Measurements from ENCODE around the gene MPDU1.
"Not testable (repeated sequence)": the region's sequence is repeated elsewhere in the genome, so short reads cannot be mapped to it uniquely, and the experiment has no call there.

MPDU1 gene

GRCh38 chr17:7614425-7615264 lies 31.0 kb downstream of the MPDU1 start, which contains the start of gene FXR2:
Gene FXR2 (minus strand): TSS chr17:7614897. CDS start chr17:7614532, 365 bp downstream.
- peak; percentile 99 for DNase-seq (ENCODE audit: low read depth, low spot score)

- DNase-seq (ENCODE audit: low read depth, low spot score), result no peak
These were observed 31.7 kb downstream of the MPDU1 start for GRCh38 chr17:7615265-7615747.

- DNase-seq (ENCODE audit: low read depth, low spot score), result no peak
These were observed 35.0 kb downstream of the MPDU1 start for GRCh38 chr17:7618608-7619007.

- no peak for DNase-seq (ENCODE audit: low read depth, low spot score)
These were observed 37.2 kb downstream of the MPDU1 start for GRCh38 chr17:7620835-7621234.

- no peak for DNase-seq (ENCODE audit: low read depth, low spot score)
These were observed 40.0 kb downstream of the MPDU1 start for GRCh38 chr17:7623661-7624060.

GRCh38 chr17:7625749-7626148 lies 42.1 kb downstream of the MPDU1 start:
- not testable (repeated sequence) for DNase-seq (ENCODE audit: low read depth, low spot score)

GRCh38 chr17:7626307-7626706 lies 42.7 kb downstream of the MPDU1 start:
- DNase-seq (ENCODE audit: low read depth, low spot score), result no peak

- no peak for DNase-seq (ENCODE audit: low read depth, low spot score)
These were observed 43.3 kb downstream of the MPDU1 start for GRCh38 chr17:7626956-7627249.

GRCh38 chr17:7627250-7628121 lies 43.8 kb downstream of the MPDU1 start, which contains the start of gene SAT2:
Gene SAT2 (minus strand): TSS chr17:7627821. CDS start chr17:7627635, 186 bp downstream.
- DNase-seq (ENCODE audit: low read depth, low spot score), result peak; percentile 69

GRCh38 chr17:7629939-7630571 lies 46.4 kb downstream of the MPDU1 start, which contains the start of gene SHBG:
Gene SHBG (plus strand): TSS chr17:7630135. CDS start chr17:7630173, 38 bp downstream.
- no peak for DNase-seq (ENCODE audit: low read depth, low spot score)

GRCh38 chr17:7631398-7632380 lies 48.0 kb downstream of the MPDU1 start:
- DNase-seq (ENCODE audit: low read depth, low spot score), result no peak

GRCh38 chr17:7632492-7632894 lies 48.8 kb downstream of the MPDU1 start:
- DNase-seq (ENCODE audit: low read depth, low spot score), result no peak

GRCh38 chr17:7633093-7633492 lies 49.4 kb downstream of the MPDU1 start:
- no peak for DNase-seq (ENCODE audit: low read depth, low spot score)

- no peak for DNase-seq (ENCODE audit: low read depth, low spot score)
These were observed 50.7 kb downstream of the MPDU1 start for GRCh38 chr17:7634384-7634783.

GRCh38 chr17:7636163-7636562 lies 52.5 kb downstream of the MPDU1 start:
- DNase-seq (ENCODE audit: low read depth, low spot score), result no peak
